Measurements from ENCODE around the gene MYADML2.
"Not testable (repeated sequence)": the region's sequence is repeated elsewhere in the genome, so short reads cannot be mapped to it uniquely, and the experiment has no call there.

The MYADML2 gene

GRCh38 chr17:81947189-81947588 lies at the start of gene MYADML2:
MYADML2 (minus strand) TSS chr17:81947233; CDS start chr17:81941741, 5,492 bp downstream.
- Histone ChIP-seq H3K4me3 (no peak within 1 kb of the TSS), H3K27ac (no peak within 1 kb of the TSS)

DNA sequence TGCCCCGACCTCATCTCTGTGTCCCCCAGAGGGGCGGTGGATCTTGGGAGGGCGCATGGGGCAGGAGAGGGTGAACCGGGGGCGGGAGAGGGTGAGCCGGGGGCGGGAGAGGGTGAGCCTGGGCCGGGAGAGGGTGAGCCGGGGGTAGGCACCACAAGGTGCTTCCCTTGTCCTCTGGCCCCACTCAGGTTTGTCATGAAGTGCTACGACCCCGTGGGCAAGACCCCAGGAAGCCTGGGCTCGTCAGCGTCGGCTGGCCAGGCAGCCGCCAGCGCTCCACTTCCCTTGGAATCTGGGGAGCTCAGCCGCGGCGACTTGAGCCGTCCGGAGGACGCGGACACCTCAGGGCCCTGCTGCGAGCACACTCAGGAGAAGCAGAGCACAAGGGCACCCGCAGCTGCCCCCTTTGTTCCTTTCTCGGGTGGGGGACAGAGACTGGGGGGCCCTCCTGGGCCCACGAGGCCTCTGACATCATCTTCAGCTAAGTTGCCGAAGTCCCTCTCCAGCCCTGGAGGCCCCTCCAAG lies 49.3 kb upstream of the MYADML2 start:
- Histone ChIP-seq H3K27ac (no peak overlapping the region), H3K4me3 (no peak overlapping the region)

DNA sequence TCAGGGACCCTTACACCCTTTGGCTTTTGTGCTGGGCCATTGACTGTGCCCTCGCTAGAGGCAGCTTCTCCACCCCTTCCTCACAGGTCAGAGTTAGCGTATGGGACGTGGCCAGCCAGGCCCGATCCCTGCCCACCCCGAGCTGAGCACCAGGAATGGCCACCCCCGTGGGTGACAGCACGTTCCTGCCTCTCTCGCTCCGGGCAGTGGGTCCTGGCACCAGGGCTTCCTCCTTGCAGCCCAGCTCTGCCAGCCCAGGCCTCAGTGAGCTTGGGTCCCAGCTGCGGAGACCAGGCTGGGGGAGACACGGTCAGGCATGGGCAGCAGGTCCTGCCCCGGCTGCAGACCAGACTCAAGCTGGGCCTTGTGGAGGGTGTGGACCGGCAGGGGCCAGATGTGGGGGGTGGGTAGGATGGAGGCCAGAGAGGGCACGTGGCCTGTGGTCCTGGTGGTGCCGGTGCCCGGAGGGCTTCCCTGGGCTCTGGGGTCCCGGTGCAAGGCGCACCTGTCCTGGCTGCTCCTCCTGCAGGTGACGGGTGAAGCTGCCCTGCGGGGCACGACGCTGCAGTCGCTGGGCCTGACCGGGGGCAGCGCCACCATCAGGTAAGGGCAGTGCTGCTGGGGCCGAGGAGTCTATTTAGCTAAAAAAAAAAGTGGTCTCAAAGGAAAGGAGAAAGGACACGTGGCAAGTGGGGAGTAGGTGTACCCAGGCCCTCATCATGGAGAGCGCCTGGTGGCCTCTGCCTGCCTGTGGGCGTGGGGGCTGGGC lies 48.6 kb upstream of the MYADML2 start:
- peak overlapping the region in 1 of 21 experiments; percentile 10 for H3K27ac ChIP-seq

DNA sequence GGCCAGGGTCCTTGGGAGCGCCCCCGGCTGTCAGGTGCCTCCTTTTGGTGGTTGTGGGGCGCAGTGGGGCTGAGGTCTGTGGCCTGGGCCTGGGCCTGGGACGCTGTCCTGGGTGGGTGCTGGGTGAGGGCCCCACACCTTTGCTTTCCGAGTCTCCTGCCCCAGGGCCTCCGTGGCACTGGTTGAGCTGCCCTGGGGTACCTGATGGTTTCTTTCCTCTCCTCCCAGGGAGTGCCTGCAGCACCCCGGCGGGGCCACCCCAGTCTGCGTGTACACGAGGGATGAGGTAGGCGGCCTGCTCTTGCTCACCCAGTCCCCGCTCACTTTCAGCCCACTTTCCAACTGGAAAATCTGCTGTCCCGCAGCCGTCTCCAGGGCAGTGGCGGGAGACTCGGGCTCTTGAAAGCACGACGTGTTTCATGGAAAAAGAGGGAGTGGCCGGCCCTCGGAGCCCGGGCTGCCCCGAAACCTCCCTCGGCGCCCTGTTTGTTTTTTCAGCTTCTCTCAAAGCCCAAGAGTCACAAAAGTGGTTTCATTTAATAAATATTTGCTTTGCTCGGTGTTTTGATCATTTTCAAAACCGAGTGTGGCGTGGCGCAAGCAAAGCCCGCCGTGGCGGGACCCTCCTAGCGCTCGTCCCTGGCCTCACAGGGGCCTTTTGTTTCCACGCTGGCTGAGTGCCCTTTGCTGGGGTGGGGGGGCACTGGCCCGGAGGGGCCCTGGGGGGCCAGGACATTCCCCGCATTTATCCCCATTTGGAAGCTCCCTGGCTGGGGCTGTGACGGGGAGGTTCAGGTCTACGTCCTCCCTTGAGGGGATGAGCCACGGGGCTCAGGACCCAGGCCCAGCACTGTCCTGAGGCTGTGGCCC lies 47.8 kb upstream of the MYADML2 start:
- peak overlapping the region in 1 of 21 experiments; percentile 10 for H3K27ac ChIP-seq
- H3K4me3 ChIP-seq = no peak overlapping the region

More for the DNA sequence above, 48.6 kb upstream of the MYADML2 start:
- no peak overlapping the region for H3K4me3 ChIP-seq

DNA sequence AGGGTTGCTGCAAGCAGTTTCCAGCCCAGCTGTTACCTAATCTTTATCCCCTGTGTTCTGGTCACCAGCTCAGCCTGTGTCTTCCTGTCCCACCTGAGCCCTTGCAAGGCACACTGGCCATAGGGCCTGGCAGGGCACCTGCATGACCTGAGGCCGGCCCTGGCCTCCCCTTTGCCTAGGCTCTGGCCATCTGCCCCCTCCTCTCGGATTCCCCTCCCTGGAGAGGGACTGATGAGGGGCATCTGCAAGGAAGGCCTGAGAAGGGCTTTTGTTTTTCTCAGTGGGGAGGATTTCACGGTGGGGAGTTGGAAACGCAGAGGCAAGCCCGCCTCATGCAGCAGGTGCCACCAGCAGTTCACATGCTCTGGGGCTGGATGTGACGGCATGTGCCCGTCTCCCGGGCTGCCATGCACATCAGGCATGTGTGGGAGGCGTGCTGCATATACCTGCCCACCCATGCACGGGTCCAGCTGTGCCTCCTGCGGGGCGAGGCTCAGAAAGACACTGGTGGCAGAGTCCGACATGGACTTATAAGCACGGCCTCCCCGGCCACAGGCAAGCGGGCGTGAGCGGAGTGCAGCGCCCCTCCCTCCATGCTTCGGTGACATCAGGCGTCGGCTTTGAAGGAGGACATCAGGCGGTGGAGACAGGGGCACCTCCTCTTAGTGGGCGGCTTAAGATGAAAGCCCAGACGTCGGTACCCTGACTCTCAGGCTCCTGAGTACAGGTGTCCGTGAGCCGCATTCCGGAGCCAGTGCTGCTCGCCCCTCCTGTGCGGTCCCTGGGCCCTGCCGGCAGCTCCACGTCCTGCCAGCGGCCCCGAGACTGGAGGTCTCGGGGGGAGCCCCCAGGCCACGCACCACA lies 46.9 kb upstream of the MYADML2 start:
- Histone ChIP-seq H3K4me3 (no peak overlapping the region), H3K27ac (no peak overlapping the region)

GRCh38 chr17:81992306-81993102 lies 45.5 kb upstream of the MYADML2 start:
- Histone ChIP-seq H3K4me3 (peak overlapping the region in 1 of 7 experiments; percentile 16), H3K27ac (peak overlapping the region in 8 of 21 experiments; percentile 31 to 65 (median 40))

DNA sequence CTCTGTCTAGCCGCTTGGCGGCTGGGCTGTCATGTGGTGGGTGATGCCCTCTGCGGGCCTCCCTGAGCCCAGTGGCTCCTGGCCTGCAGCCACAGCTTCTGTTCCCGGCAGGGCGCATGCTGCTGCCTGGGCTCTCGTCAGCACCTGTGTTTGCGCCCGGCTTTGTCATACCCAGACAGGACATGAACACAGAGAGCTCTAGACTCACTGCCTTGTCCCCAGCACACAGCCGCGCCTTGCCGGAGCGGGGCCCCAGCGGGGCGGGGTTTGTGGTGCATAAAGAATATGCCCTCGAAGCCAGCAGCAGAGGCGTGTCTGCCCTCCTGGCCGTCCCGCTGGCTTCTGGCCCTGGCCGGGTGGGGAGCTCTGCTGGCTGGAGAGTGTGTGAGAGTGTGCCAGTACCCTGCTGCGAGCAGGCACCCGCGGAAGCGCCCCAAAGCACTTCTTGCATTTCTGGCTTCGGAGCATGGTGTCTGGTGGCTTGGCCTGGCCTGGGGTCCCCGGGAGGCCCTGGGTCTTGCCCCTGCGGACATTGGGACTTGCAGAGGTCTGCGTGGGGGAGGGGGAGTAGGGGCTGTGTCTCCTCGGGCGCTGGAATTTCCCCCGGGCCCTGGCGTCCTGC lies 44.8 kb upstream of the MYADML2 start:
- peak overlapping the region in 1 of 7 experiments; percentile 16 for H3K4me3 ChIP-seq
- peak overlapping the region in 8 of 21 experiments; percentile 37 to 65 (median 42) for H3K27ac ChIP-seq

GRCh38 chr17:81990836-81991683 lies 44.0 kb upstream of the MYADML2 start:
- H3K27ac ChIP-seq = peak overlapping the region in 6 of 21 experiments; percentile 37 to 61 (median 42)
- no peak overlapping the region for H3K4me3 ChIP-seq

GRCh38 chr17:81987161-81987770 lies 40.2 kb upstream of the MYADML2 start:
- H3K4me3 ChIP-seq = no peak overlapping the region
- no peak overlapping the region for H3K27ac ChIP-seq

DNA sequence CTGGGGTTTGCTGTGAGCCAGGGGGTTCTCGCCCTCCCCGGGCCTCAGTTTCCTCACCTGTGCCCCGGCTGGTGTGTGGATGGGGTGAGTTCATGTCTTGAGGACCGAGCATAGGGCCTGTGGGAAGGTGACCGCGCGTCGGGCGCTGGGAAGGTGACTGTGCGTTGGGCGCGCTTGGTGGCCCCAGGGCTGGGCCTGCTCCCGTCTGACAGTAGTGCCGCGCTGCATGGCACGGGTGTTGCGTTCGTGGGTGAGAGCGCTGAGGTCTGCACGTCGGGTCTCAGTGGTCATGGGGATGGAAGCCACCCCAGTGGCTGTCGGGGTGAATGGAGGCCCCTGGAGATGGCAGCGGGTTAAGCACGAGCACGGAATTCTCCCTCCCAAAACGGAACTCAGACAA lies 39.6 kb upstream of the MYADML2 start:
- Histone ChIP-seq H3K27ac (no peak overlapping the region), H3K4me3 (no peak overlapping the region)

GRCh38 chr17:81984773-81985410 lies 37.9 kb upstream of the MYADML2 start:
- no peak overlapping the region for H3K27ac ChIP-seq
- no peak overlapping the region for H3K4me3 ChIP-seq

DNA sequence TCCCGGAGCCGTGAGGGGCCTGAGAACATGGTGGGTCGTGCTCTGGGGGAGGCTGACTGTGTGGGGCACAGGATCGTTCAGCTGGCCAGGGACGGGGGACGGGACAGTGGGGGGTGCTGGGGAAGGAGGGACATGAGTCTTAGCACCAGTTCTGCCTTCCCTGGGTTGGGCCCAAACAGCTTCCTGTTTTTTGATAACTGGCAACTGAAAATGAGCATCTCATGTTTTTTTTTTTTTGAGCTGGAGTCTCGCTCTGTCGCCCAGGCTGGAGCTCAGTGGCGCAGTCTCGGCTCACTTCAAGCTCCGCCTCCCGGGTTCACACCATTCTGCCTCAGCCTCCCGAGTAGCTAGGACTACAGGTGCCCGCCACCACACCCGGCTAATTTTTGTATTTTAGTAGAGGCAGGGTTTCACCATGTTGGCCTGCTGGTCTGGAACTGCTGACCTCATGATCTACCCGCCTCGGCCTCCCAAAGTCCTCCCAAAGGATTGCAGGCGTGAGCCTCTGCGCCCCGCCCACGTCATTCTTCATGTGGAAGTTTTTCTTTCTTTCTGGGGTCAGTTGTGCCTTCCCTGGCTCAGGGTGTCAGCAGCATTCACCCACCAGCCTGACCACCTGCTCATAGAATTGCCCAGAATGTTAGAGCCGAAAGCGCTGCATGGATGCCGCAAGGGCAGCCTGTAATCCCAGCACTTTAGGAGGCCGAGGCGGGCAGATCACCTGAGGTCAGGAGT lies 36.8 kb upstream of the MYADML2 start:
- Histone ChIP-seq H3K4me3 (no peak overlapping the region), H3K27ac (no peak overlapping the region)

- H3K4me3 ChIP-seq = no peak overlapping the region
Measured at GRCh38 chr17:81983011-81983638, 36.1 kb upstream of the MYADML2 start.

GRCh38 chr17:81981511-81981910 lies 34.5 kb upstream of the MYADML2 start:
- H3K27ac ChIP-seq, H3K4me3 ChIP-seq: not testable (repeated sequence)

More at GRCh38 chr17:81983011-81983638, 36.1 kb upstream of the MYADML2 start:
- no peak overlapping the region for H3K27ac ChIP-seq

DNA sequence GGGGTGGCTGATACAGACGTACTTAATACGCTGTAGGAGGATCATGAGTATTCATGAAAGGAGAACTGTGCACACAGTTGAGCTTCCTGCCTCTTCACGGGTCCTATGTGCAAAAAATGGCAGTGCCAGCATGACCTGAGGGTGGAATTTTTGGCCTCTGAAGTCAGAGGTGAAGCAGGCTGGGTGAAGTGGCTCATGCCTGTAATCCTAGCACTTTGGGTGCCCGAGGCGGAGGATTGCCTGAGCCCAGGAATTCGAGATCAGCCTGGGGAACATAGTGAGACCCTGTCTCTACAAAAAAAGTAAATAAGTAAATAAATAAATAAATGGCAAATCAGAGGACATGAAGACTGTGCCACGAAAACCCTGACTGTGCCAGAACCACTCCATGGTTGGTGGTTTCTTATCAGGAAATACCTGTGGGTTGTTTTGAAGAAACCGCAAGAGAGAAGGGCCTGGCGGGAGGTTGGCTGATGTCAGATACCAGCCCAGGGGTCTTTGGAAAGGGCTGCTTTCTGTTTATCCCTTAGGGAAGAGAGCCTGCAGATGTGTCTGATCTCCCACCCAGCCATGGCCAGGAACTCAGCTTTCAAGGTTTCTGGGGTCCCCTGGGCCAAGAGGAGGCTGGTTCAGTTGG lies 33.8 kb upstream of the MYADML2 start:
- Histone ChIP-seq H3K4me3 (no peak overlapping the region), H3K27ac (no peak overlapping the region)

Data from skin epidermis (tissue), 12 donors.